GM18517 (cell line): ENCODE measurements around the gene ASCC3.
"Not testable (repeated sequence)": the region's sequence is repeated elsewhere in the genome, so short reads cannot be mapped to it uniquely, and the experiment has no call there.

Source experiments
- ATAC-seq: cut with Tn5 transposase; IDR thresholded peaks from one replicate; pipeline ENCODE4 v1.9.1; 2021; ENCODE audit warnings: mild to moderate bottlenecking, moderate library complexity; ENCODE audit not compliant: unreplicated experiment

Gene ASCC3

DNA sequence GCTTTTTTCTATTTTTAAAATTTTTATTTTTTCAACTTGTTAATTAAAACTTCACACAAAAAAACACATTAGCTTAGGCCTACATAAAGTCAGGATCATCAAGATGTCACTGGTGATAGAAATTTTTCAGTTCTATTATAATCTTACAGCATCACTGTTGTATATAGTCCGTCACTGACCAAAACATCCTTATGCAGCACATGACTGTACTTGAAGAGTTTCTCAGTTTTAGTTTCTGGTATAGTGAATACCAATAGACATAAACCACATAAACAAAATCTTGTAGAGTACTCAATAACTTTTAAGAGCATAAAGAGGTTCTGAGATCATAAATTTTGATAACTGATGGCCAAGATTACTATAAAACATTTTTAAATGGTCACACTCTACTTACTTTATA, 71.8 kb downstream of the ASCC3 start:
- ATAC-seq = no peak

DNA sequence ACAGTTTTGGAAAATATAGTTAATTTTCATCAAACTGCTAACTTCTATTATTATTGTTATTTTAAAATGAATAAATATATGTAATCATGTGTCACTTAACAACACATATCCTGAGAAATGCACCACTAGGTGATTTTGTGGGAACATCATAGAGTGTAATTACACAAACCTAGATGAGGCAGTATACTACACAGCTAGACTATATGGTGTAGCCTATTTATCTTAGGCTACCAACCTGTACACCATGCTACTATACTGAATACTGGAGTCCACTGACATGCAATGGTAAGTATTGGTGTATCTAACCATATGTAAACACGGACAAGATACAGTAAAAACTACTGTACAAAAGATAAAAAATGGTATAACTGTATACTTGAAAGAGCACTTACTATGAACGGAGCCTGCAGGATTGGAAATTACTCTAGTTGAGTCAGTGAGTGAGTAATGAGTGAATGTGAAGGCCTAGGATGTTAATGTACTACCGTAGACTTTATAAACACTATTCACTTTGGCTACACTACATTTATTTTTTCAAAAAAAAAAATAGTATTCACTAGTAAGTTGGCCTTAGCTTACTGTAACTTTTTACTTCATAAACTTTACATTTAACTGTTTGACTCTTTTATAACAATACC, 72.4 kb downstream of the ASCC3 start:
- ATAC-seq = no peak

DNA sequence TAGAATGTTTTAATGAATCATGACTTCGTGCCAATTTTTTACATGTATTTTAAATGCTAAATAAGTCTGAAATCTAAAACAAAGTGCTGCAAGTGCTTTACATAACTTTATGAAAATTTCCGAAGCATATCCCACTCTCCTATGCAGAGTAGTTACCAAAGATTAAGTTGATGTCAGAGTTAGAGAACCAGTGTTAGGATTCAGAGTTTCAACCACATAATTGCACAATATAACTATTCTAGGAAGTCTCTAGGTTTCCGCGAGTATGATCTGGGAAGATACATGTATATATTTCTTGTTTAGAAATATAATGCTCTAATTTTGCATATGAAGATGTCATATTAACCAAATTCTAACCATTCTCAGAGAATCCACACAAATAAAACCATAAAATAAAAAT, 74.8 kb downstream of the ASCC3 start:
- ATAC-seq = no peak

DNA sequence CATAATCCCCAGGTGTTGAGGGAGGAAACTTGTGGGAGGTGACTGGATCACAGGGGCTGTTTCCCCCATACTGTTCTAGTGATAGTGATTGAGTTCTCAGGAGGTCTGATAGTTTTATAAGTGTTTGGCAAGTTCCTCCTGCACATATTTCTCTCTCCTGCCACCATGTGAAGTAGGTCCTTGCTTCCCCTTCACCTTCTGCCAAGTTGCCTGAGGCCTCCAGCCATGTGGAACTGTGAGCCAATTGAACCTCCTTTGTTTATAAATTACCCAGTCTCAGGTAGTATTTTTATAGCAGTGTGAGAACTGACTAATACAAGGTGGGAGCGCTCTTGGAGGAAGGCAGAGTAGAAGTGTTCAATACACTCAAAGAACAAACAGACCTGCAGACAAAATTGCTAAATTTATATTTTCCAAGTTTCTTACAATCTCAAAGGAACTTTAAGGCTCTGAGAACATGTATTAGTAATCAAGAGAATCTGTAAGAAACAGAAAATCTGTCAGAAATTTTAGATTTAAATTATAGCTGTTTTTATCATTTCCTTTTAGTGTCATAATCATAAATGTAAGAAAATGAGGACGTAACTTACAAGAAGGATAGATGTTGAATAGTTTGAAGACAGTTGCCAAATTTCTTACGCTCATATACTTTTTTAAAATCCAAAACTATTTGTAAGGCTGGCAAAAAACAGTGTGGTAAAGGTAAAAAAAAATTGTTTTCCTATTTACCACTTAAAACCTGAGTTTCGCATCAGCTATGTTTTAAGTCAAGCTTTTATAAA, 77.7 kb downstream of the ASCC3 start:
- no peak for ATAC-seq

DNA sequence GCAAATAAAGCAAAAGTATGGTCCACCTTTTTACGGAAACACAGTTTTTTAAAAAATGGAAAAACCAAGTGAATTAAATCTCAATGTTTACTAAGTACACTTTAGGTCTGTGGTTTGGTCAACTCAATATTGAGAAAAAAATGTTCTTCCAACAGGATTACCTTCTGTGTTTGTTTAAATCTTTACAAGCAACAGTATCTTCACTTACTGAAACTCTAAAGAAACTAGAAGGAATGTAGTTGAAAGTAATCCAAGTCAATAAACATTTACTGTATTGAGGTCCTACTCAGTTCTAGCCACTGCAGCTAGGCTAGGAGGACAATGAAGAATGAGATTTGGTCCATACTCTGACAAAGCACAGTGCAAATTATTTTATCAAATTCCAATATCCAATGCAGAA, 80.1 kb downstream of the ASCC3 start:
- ATAC-seq = no peak

DNA sequence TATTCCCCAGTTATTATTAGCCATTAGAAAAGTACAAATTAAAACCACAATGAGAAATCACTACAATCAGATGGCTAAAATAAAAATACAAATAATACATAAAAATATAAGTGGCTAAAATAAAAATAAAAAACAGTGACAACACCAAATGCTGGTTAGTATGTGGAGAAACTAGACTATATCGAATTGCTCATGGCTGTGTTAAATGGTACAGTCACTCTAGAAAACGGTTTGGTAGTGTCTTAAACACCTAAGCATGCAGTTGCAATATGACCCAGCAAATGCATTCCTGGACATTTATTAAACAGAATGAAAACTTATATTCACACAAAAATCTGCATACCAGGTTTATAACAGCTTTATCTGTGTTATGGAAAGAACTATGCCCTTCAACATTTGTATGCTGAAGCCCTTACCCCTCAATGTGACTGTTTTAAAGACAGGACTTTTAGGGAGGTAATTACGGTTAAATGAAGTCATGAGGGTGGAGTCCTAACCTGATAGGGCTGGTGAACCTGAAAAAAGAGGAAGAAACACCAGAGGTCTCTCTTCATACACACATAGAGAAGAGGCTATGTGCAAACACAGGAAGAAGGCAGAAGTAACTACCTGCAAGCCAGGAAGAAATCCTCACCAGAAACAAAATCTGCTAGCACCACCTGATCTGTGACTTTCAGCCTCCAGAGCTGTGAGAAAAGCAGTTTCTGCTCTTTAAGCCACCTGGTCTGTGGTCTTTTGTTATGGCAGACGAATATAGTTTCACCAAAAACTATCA, 84.9 kb downstream of the ASCC3 start:
- peak; percentile 95 for ATAC-seq

DNA sequence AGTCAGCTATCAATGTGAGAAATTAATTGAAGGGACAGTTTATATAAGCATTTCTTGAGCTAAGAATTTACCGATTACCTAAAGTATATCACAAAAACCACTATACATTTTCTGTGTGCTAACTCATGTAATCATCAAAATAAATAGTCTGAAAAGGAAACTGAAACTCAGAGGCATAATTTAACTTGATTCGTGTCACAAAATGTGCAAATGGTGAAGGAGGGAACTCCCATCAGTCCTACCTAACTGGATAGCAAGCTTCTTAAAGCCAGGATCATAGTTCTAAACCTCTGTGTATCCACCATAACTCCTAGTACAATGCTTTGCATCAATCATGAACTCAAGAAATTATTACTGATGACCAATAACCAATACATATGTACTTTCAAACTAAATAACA, 91.0 kb downstream of the ASCC3 start:
- ATAC-seq = no peak

DNA sequence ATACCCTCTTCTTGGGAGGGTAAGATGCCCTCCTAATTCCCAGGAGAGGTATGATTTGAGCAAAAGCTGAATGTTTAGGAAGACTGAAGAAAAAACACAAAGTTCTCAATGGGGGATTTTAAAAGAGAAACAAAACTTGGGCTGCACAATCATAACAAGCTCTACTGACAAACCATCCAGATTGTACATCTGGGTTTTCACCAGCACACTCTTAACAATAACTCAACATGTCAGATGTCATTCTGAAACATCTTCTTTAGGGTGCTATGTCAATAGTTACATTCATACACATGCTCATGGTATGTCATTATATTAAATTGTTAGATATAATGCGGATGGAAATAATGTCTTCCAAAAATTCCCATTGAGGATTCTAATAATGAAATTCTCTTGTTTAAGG, 95.1 kb downstream of the ASCC3 start:
- no peak for ATAC-seq

DNA sequence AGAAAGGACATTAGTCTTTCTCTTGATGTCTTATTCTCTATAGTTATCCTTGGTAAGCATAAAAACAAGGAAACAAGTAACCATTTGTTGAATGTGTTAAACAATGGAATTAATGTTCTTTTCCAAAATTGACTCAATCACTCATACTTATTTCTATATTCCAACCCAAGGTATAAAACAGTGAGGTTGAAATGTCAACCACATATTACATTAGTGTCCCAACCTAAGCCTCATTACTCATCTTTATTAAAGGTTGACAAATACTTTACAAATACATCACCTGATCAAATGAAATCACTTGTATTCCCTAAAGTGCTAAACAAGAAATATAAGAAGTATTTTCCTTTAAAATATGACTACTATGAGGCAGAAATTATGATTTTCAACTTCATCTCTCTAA, 100.5 kb downstream of the ASCC3 start:
- no peak for ATAC-seq

DNA sequence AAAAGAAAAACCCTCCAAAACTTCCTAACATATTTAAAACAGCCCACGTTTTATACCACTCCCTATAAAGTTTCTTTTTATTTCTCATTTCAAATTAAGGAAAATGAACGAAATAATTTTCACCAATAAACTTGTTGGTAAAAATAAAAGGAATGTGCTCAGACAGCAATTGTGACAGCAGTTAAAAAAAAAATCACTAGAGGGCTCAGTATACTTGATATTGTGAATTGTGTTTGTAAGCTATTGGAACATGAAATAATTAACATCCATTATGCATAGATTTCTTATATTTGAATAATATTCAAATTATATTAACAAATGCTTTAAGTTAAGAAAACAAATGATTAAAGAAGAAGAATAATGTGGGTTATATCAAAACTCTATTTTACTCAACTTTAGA, 105.5 kb downstream of the ASCC3 start:
- no peak for ATAC-seq

DNA sequence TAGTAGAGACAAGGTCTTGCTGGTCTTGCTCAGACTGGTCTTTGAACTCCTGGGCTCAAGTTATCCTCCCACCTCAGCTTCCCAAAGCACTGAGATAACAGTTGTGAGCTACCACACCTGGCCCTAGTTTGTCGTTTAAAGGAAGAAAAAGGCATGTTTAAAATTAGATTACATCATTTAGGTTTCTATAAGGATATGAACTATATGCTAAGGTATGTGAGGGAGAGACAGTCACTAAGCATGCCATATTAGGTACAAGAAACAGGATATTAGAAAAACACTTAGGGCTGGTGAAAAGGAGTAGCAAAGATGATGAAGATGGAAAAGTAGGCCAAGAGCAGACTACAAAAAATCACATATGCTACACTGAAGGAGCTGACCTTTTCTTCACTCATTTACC, 106.4 kb downstream of the ASCC3 start:
- no peak for ATAC-seq

DNA sequence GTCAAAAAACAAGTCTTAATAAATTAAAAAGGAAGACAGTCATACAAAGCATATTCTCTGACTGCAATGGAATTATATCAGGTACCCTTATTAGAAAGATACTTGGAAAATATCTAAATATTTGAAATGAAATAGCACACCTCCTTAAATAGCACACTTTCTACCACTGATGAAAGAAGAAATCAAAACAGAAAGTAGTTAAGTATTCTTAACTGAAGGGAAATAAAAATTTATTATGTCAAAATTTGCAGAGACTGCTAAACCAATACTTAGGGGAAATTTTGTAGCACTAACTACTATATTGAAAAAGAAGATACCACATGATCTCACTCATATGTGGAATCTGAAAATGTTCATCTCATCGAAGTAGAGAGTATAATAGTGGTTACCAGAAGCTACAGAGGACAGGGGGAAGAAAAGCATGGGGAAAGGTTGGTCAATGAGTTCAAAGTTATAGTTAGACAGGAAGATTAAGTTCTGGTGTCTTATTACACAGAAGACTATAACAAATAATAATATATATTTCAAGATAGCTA, 112.2 kb downstream of the ASCC3 start:
- peak; percentile 48 for ATAC-seq

DNA sequence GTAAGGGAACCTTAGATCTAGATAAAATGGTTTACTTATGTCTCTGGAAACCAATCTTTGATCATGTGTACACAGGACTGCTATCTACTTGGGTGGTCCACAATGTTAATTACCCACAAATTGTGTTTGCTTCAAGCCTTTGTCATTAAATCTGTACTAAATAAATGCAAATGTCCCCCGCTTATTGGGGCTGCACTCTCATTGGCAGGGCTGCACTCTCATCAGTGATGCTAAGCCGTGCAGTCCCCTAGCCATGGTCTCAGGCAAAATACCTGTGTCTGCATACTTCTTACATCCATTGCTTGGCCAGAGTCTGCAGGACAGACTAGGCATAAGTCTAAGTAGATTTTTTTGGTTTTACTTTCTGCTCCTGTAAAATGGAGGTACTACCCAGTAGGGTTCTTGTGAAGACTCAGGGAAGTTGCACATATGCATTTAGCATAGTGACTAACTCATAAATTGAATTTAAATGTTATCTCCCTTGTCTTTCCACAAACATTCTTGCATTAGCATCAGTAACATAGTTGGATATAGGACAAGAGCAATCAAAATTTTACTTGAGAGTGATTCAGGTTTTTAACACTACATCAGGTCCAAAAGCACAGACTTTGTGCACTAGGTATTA, 117.4 kb downstream of the ASCC3 start:
- ATAC-seq = no peak

DNA sequence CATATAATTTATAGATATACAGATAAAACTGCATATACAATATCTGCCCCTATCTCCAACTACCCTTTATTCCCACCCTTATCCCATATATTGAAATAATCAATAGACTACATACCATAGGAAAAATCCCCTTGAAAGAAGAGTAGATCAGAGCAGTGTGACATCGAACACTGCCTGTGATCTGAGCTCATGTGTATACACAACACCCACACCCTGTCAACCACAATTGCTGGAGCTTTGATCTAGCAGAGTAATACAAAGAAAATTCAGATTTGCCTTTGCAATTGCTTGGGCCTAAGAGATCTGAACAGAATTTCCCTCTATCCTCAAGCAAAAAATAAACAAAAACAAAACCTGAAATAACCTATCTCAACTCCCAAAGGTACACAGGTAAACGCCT, 119.3 kb downstream of the ASCC3 start:
- ATAC-seq = no peak

DNA sequence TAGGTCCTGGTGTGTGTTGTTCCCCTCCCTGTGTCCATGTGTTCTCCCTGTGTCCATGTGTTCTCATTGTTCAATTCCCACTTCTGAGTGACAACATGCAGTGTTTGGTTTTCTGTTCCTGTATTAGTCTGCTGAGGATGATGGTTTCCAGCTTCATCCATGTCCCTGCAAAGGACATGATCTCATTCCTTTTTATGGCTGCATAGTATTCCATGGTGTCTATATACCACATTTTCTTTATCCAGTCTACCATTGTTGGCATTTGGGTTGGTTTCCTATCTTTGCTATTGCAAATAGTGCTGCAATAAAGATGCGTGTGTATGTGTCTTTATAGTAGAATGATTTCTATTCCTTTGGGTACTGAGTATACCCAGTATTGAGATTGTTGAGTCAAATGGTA, 122.7 kb downstream of the ASCC3 start:
- not testable (repeated sequence) for ATAC-seq

DNA sequence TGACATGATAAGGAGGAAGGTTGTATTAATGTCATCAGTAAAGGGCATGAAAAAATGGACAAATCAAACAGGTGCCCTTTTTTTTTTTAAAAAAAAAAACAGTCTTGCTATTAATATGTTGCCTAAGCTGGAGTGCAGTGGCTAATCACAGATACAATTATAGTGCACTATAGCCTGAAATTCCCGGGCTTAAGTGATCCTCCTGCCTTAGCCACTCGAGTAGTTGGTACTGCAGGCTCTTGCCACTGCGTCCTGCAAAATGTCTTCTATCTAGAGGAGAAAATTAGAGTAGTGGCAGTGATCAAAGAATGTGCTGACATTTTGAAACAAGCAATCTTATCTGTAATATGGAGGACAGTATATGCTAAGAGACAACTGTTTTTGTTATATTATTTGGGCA, 127.7 kb downstream of the ASCC3 start:
- no peak for ATAC-seq

DNA sequence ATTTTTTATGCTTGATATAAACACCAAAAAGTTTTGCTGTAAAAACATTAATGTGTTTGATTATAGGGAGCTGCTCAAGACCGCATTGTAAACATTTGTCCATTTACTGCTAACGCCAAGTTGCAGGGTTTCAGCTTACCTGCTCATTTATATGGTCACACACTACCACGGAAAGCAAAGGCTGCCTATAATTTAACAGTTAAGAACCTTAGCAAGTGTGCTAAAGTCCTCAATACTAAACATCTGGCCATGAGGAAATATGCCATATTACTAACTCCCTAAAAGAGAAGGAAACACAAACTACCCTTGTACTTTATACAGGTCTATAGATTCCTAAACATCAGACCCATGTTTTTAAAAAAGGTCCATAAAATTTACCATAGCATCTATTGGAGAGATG, 129.5 kb downstream of the ASCC3 start:
- ATAC-seq = no peak

DNA sequence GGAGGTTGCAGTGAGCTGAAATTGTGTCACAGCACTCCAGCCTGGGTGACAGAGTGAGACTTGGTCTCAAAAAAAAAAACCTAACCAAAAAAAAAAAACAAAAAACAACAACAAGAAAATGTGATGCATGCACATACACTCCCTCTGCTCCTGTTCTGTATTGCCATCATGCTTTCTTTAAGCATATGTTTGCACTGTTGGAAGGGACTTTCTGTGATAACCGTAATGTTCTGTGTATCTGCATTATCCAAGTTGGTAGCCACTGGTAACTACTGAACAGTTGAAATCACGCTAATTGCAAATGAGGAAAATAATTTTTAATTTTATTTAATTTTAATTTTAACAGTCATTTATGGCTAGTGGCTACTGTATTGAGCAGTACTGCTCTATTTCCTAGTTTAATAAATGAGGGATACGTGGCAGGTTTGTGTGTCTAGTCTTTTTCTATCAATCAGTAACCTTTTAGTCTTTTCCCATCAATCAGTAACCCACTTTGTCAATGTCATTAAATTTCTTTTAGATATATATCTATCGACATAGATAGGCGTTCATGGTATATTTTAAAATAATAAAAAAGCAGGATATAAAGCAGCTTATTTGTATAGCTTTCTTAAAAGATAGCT, 135.6 kb downstream of the ASCC3 start:
- ATAC-seq = no peak

DNA sequence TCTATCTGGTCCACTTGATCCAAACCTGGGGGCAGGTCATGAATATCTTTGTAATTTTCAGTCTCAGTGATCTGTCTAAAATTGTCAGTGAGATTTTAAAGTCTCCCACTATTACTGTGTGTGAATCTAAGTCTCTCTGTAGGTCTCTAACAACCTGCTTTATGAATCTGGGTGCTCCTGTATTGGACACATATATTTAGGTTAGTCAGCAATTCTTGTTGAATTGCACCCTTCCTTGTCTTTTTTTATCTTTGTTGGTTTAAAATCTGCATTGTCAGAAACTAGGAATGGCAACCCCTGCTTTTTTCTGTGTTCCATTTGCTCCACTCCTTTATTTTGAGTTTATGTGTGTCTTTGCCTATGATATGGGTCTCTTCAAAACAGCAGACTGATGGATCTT, 140.7 kb downstream of the ASCC3 start:
- no peak for ATAC-seq

DNA sequence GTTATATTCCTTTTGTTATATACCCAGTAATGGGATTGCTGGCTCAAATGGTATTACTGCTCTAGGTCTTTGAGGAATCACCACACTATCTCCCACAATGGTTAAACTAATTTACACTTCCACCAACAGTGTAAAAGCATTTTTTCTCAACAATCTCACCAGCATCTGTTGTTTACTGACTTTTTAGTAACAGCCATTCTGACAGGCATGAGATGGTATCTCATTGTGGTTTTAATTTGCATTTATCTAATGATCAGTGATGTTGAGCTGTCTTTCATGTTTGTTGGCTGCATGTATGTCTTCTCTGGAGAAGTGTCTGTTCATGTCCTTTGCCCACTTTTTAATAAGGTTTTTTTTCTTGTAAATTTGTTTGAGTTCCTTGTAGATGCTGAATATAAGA, 143.4 kb downstream of the ASCC3 start:
- ATAC-seq = not testable (repeated sequence)

DNA sequence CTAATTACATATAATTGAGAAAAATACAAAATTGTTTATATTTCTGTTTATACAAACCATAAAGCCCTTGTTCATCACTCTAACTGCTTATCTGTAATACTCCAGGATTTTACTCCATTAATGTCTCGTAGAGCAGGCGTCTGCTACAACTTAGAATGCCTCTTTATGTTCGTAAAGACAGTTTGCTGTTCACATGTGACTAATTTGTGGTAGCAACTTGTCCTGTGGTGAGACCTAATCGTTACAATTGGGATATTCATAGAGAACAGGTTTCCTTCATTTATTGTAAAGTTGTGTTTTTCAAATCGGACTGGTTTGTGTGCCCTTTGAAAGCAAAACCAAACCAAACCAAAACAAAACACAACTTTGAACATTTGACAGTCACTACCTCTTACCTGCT, 149.7 kb downstream of the ASCC3 start:
- ATAC-seq = no peak
